Keratinocyte (primary cell): ENCODE results near the gene ITIH5. TPM values are rescaled to one million over a fixed set of nuclear protein-coding genes. Genes with fewer than 3 reads are reported as not detected.

Experiments used
- DNase-seq: peaks from one replicate; pipeline ENCODE4 v3.0.0-alpha.2; 2011; ENCODE audit warnings: low read depth, missing footprints, low spot score
- FAIRE-seq: peaks from 2 replicates; lab custom pipeline; 2011; peaks lifted over from hg19 to GRCh38; lab: Jason Lieb, UNC
- H2AFZ ChIP-seq: 2 replicates; pipeline ENCODE4 v1.6.0; 2012; ENCODE audit warnings: low read length, control low read depth, inconsistent platforms; ENCODE audit not compliant: control insufficient read depth
- H3K27ac ChIP-seq: 2 replicates; pipeline ENCODE4 v1.5.1; 2011; ENCODE audit warnings: low read length; ENCODE audit not compliant: control insufficient read depth, insufficient read depth
- H3K27me3 ChIP-seq: 3 replicates; pipeline ENCODE4 v1.6.0; 2011; ENCODE audit warnings: low read length; ENCODE audit not compliant: control insufficient read depth, insufficient read depth; ENCODE audit errors: extremely low read depth
- H3K36me3 ChIP-seq, 2 experiments: 2 replicates in 1 of 2; 3 replicates in 1 of 2; pipeline ENCODE4 v1.5.1; 2011; ENCODE audit warnings: low read length in 2 of 2, mild to moderate bottlenecking in 1 of 2; ENCODE audit not compliant: control insufficient read depth in 2 of 2, insufficient read depth in 2 of 2; ENCODE audit errors: extremely low read depth in 1 of 2
- H3K4me1 ChIP-seq: 3 replicates; pipeline ENCODE4 v1.5.1; 2011; ENCODE audit warnings: low read length; ENCODE audit not compliant: control insufficient read depth, insufficient read depth; ENCODE audit errors: extremely low read depth
- H3K4me2 ChIP-seq: 3 replicates; pipeline ENCODE4 v1.6.0; 2011; ENCODE audit warnings: low read depth, low read length; ENCODE audit not compliant: control insufficient read depth, insufficient read depth; ENCODE audit errors: extremely low read depth
- H3K4me3 ChIP-seq, 3 experiments: fragments of 200-600 bp in 1 of 3; sonication (generic) in 1 of 3; 2 replicates in 2 of 3; 3 replicates in 1 of 3; pipeline ENCODE4 v1.5.1; 2011 to 2016; ENCODE audit warnings: low read length in 3 of 3, mild to moderate bottlenecking in 3 of 3, control low read depth in 2 of 3, inconsistent platforms in 1 of 3, low read depth in 1 of 3, mixed read lengths in 1 of 3, mixed run types in 1 of 3, moderate library complexity in 1 of 3; ENCODE audit not compliant: control insufficient read depth in 2 of 3, insufficient read depth in 2 of 3; ENCODE audit errors: extremely low read depth in 1 of 3
- H3K79me2 ChIP-seq: 2 replicates; pipeline ENCODE4 v1.6.0; 2012; ENCODE audit warnings: low read length; ENCODE audit not compliant: control insufficient read depth, insufficient read depth
- H3K9ac ChIP-seq: 3 replicates; pipeline ENCODE4 v1.6.0; 2011; ENCODE audit warnings: low read length; ENCODE audit not compliant: control insufficient read depth, insufficient read depth; ENCODE audit errors: extremely low read depth
- H3K9me1 ChIP-seq: 3 replicates; pipeline ENCODE4 v1.6.0; 2011; ENCODE audit warnings: low read length; ENCODE audit not compliant: control insufficient read depth, insufficient read depth; ENCODE audit errors: extremely low read depth
- H3K9me3 ChIP-seq: 2 replicates; pipeline ENCODE4 v1.5.1; 2012; ENCODE audit warnings: low read depth, low read length; ENCODE audit not compliant: control insufficient read depth
- H4K20me1 ChIP-seq: 3 replicates; pipeline ENCODE4 v1.6.0; 2011; ENCODE audit warnings: low read length; ENCODE audit not compliant: control insufficient read depth, insufficient read depth; ENCODE audit errors: extremely low read depth
- EZH2 ChIP-seq: IDR thresholded peaks from one replicate; pipeline ENCODE4 v1.6.1; 2012; ENCODE audit warnings: inconsistent platforms, mild to moderate bottlenecking, low read length, moderate library complexity
- dilution Hi-C: fragments of 300-500 bp; cut with MboI; formaldehyde crosslinking; loops from one replicate; pipeline ENCODE4 v1.7.0; 2020; ENCODE audit warnings: low sequenced_read_pairs; ENCODE audit not compliant: extremely low pct_ligation_motif_present
- polyA plus RNA-seq, 5 experiments: library from polyadenylated mRNA; depleted of rRNA in 3 of 5; stranded (reverse) in 3 of 5; stranded (forward) in 1 of 5; unstranded in 1 of 5; fragments of >200 nt; gene quantifications; 1 replicate in 1 of 5; 2 replicates in 3 of 5; 3 replicates in 1 of 5; pipeline versions ENCODE4 v1.2.1 to v1.2.3, GENCODE V29; 2011 to 2012; ENCODE audit warnings: missing spikeins in 2 of 5, low read depth in 1 of 5, low replicate concordance in 1 of 5
- TF ChIP-seq, protein P1 (sequence below), 3 experiments: IDR thresholded peaks in 1 of 3; conservative IDR thresholded peaks in 1 of 3; optimal IDR thresholded peaks in 1 of 3; 2 replicates in 2 of 3; 3 replicates in 1 of 3; pipeline versions ENCODE3 to v1.5.1; 2011; ENCODE audit warnings: low read length in 3 of 3, mild to moderate bottlenecking in 3 of 3, moderate library complexity in 2 of 3, control low read depth in 1 of 3, inconsistent platforms in 1 of 3; ENCODE audit not compliant: insufficient read depth in 2 of 3; ENCODE audit errors: extremely low read depth in 1 of 3

Gene ITIH5
- polyA plus RNA-seq, 1 donor (not counting 4 experiments of a cell fraction or from before 2014, with no cell fraction given) = not detected

DNA sequence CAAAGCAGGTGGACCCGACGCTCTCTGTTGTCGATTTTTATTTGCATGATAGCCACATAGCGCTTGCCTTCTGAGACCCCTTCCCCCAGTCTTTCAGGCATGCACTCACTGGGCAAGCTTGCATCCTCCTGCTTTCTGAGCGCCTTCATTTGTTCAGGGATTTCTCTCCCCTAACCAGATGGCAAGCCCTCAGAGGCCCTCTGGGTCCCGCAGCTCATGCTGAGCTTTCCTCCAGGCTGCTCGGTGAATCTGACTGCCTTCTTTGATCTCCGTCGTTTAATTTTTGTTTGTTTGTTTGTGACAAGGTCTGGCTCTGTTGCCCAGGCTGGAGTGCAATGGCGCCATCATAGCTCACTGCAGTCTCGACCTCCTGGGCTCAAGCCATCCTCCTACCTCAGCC is 58.8 kb downstream of the ITIH5 start:
- Histone ChIP-seq H3K27ac (no peak overlapping the region), H3K9me3 (no peaks in the 10 kb centered on the region), H3K9me1 (no peaks in the 10 kb centered on the region), H3K79me2 (no peaks in the 10 kb centered on the region), H4K20me1 (no peaks in the 10 kb centered on the region), H3K4me3 (no peak overlapping the region), H3K4me2 (no peak overlapping the region), H3K27me3 (no peaks in the 10 kb centered on the region), H3K9ac (no peak overlapping the region), H2AFZ (no peak overlapping the region), H3K36me3 (no peaks in the 10 kb centered on the region), H3K4me1 (no peaks in the 10 kb centered on the region)
- dilution Hi-C loops = no loop called here
- FAIRE-seq (no peak), DNase-seq (no peak)
- TF ChIP-seq EZH2 = no peak
- TF ChIP-seq, protein P1, sequence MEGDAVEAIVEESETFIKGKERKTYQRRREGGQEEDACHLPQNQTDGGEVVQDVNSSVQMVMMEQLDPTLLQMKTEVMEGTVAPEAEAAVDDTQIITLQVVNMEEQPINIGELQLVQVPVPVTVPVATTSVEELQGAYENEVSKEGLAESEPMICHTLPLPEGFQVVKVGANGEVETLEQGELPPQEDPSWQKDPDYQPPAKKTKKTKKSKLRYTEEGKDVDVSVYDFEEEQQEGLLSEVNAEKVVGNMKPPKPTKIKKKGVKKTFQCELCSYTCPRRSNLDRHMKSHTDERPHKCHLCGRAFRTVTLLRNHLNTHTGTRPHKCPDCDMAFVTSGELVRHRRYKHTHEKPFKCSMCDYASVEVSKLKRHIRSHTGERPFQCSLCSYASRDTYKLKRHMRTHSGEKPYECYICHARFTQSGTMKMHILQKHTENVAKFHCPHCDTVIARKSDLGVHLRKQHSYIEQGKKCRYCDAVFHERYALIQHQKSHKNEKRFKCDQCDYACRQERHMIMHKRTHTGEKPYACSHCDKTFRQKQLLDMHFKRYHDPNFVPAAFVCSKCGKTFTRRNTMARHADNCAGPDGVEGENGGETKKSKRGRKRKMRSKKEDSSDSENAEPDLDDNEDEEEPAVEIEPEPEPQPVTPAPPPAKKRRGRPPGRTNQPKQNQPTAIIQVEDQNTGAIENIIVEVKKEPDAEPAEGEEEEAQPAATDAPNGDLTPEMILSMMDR (optimal IDR thresholded peaks at IDR 0.05 in 1 of 3, IDR thresholded peaks at IDR 0.05 in 1 of 3, conservative IDR thresholded peaks at IDR 0.05 in 1 of 3; ENCODE audit: extremely low read depth in 1 of 3, insufficient read depth in 2 of 3, low read length in 3 of 3) = no peak

DNA sequence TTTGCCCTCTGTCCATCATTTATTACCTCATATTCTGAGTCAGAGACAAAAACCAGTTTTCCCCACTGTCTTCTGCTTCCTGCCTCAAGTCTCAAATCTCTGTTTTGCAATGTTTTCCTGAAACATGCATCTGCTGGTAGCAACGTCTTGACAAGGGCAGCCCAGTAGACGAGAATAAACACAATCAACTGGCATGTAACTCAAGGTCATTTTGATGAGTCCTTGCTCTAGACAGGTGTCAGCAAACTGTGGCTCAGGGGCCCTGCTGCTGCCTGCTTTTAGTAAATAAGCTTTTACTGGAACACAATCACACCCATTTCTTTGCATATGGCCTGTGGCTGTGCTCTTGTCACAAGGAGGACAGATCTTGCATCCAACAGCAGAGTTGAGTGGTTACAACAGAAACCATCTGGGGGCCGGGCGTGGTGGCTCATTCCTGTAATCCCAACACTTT is 59.8 kb downstream of the ITIH5 start:
- no peak for DNase-seq
- H3K79me2 ChIP-seq = no peaks in the 10 kb centered on the region
- no peaks in the 10 kb centered on the region for H3K9me1 ChIP-seq
- no peaks in the 10 kb centered on the region for H3K9me3 ChIP-seq
- H2AFZ ChIP-seq = no peak overlapping the region
- H3K4me3 ChIP-seq = no peak overlapping the region
- H3K36me3 ChIP-seq = no peaks in the 10 kb centered on the region
- H4K20me1 ChIP-seq = no peaks in the 10 kb centered on the region
- no peak for FAIRE-seq
- dilution Hi-C loops = no loop called here
- no peak overlapping the region for H3K27ac ChIP-seq
- H3K9ac ChIP-seq = no peak overlapping the region
- H3K4me2 ChIP-seq = no peak overlapping the region
- TF ChIP-seq EZH2 = no peak
- TF ChIP-seq, protein P1 (optimal IDR thresholded peaks at IDR 0.05 in 1 of 3, IDR thresholded peaks at IDR 0.05 in 1 of 3, conservative IDR thresholded peaks at IDR 0.05 in 1 of 3; ENCODE audit: extremely low read depth in 1 of 3, insufficient read depth in 2 of 3, low read length in 3 of 3) = no peak
- H3K27me3 ChIP-seq = no peaks in the 10 kb centered on the region
- no peaks in the 10 kb centered on the region for H3K4me1 ChIP-seq
